K562 (cell line): ENCODE data around the gene SLC5A4. TPM values are rescaled to one million over a fixed set of nuclear protein-coding genes. Genes with fewer than 3 reads are reported as not detected.
A peak's percentile ranks its signal among the peaks of the same experiment; 100 is the strongest.

Experiments
- ATAC-seq: fragments of 200-7000 bp; cut with Tn5 transposase; 3 replicates; pipeline ENCODE4 v1.9.1; 2020; ENCODE audit warnings: moderate library complexity
- BruUV-seq: library from RNA; stranded (reverse); fragments of 400-500 nt; replicated peaks from 2 replicates; lab custom pipeline; 2021; lab: Mats Ljungman, UMichigan
- CTCF ChIA-PET: fragments of 300-600 bp; formaldehyde crosslinking; extraction: SDS; loops from one replicate; lab custom pipeline; 2021; ENCODE audit warnings: low intra/inter-chr PET ratio; lab: Yijun Ruan, JAX
- POLR2A ChIA-PET: fragments of 300-600, 350-650 bp; sonication (Branson Sonifier 250); formaldehyde crosslinking; extraction: SDS; loops from one replicate; lab custom pipeline; 2021; ENCODE audit warnings: antibody characterized with exemption, inconsistent platforms; lab: Yijun Ruan, JAX
- DNase-seq, 4 experiments: peaks; one replicate each; pipeline versions ENCODE4 v3.0.0 to v3.0.0-alpha.2; 2011 to 2018; ENCODE audit warnings: low spot score in 3 of 4, mixed read lengths in 3 of 4; ENCODE audit errors: extremely low read depth in 1 of 4
- FAIRE-seq: peaks from 2 replicates; lab custom pipeline; 2011; peaks lifted over from hg19 to GRCh38; lab: Jason Lieb, UNC
- H2AFZ ChIP-seq: 2 replicates; pipeline ENCODE4 v1.6.0; 2011; ENCODE audit warnings: low read depth, low read length, control low read depth, inconsistent platforms
- H3K27ac ChIP-seq: fragments of 200-600 bp; 3 replicates; pipeline ENCODE4 v1.8.0; 2011; ENCODE audit warnings: low read depth, mild to moderate bottlenecking, control low read depth, inconsistent platforms, low read length, moderate library complexity, mixed read lengths; ENCODE audit errors: extremely low read depth
- H3K27me3 ChIP-seq, 2 experiments: fragments of 300-600 bp in 1 of 2; 2 replicates in 1 of 2; 3 replicates in 1 of 2; pipeline versions ENCODE4 v1.6.0 to v1.8.0; 2011; ENCODE audit warnings: inconsistent platforms in 2 of 2, low read length in 2 of 2, mild to moderate bottlenecking in 1 of 2, mixed read lengths in 1 of 2, moderate library complexity in 1 of 2; ENCODE audit not compliant: control insufficient read depth in 2 of 2, insufficient read depth in 2 of 2
- H3K36me3 ChIP-seq: fragments of 300-600 bp; 3 replicates; pipeline ENCODE4 v1.8.0; 2011; ENCODE audit warnings: mild to moderate bottlenecking, low read length, inconsistent platforms; ENCODE audit not compliant: control insufficient read depth, insufficient read depth
- H3K4me1 ChIP-seq, 2 experiments: fragments of 200-600 bp in 1 of 2; replicated peaks in 1 of 2; 2 replicates in 1 of 2; 3 replicates in 1 of 2; pipeline versions ENCODE4 v1.5.1 to v1.8.0; 2011; ENCODE audit warnings: inconsistent platforms in 2 of 2, low read length in 2 of 2, mild to moderate bottlenecking in 1 of 2, mixed read lengths in 1 of 2, moderate library complexity in 1 of 2; ENCODE audit not compliant: control insufficient read depth in 2 of 2, insufficient read depth in 2 of 2
- H3K4me2 ChIP-seq: 2 replicates; pipeline ENCODE4 v1.6.1; 2011; ENCODE audit warnings: low read length, control low read depth, inconsistent platforms, mixed read lengths; ENCODE audit not compliant: insufficient read depth
- H3K4me3 ChIP-seq: fragments of 200-600 bp; sonication (generic), shearing (Covaris generic); 2 replicates; pipeline ENCODE4 v1.5.1; 2016; ENCODE audit warnings: control low read depth, inconsistent platforms
- H3K79me2 ChIP-seq: fragments of 200-600 bp; 3 replicates; pipeline ENCODE4 v1.8.0; 2011; ENCODE audit warnings: low read length, inconsistent platforms; ENCODE audit not compliant: control insufficient read depth, insufficient read depth
- H3K9ac ChIP-seq, 2 experiments: 2 replicates each; pipeline versions ENCODE4 v1.6.0 to v1.6.1; 2011; ENCODE audit warnings: low read depth in 2 of 2, low read length in 2 of 2, control low read depth in 1 of 2, inconsistent platforms in 1 of 2, mild to moderate bottlenecking in 1 of 2, mixed read lengths in 1 of 2; ENCODE audit not compliant: insufficient read depth in 1 of 2
- H3K9me1 ChIP-seq: one replicate; pipeline ENCODE4 v1.6.0; 2011; ENCODE audit warnings: inconsistent platforms, mild to moderate bottlenecking, low read length, moderate library complexity; ENCODE audit not compliant: control insufficient read depth, insufficient read depth
- H3K9me3 ChIP-seq: replicated peaks from 2 replicates; pipeline ENCODE4 v1.5.1; 2011; ENCODE audit warnings: low read depth, low read length, inconsistent platforms; ENCODE audit not compliant: control insufficient read depth, insufficient read depth
- H4K20me1 ChIP-seq: replicated peaks from 2 replicates; pipeline ENCODE4 v1.6.1; 2011; ENCODE audit warnings: low read length, inconsistent platforms, mixed read lengths; ENCODE audit not compliant: control insufficient read depth, insufficient read depth
- HDAC8 ChIP-seq: fragments of 450-650 bp; IDR thresholded peaks from 2 replicates; pipeline ENCODE4 v1.6.1; 2016; ENCODE audit warnings: mild to moderate bottlenecking, missing genetic modification characterization, moderate library complexity, missing compliant biosample characterization
- ZBTB7A ChIP-seq: IDR thresholded peaks from 2 replicates; pipeline ENCODE4 v1.6.1; 2011; ENCODE audit warnings: low read depth, mild to moderate bottlenecking, low read length, moderate library complexity, borderline replicate concordance; ENCODE audit not compliant: control insufficient read depth
- WGBS: fragments of 100-300 bp; shearing (Covaris generic); methylation state at CpG from one replicate; pipeline ENCODE4 v1.1.6; 2016; ENCODE audit warnings: low coverage, mixed read lengths; ENCODE audit not compliant: insufficient coverage; ENCODE audit errors: missing lambda C conversion rate; 5-methylcytosine and 5-hydroxymethylcytosine counted together
- in situ Hi-C: fragments of 300-500 bp; cut with MboI; formaldehyde crosslinking; loops from 4 replicates; pipeline ENCODE4 v1.15.0; 2018; ENCODE audit warnings: inconsistent platforms, mixed read lengths
- intact Hi-C: fragments of 100-400 bp; cut with micrococcal nuclease; formaldehyde crosslinking; loops from 2 replicates; pipeline ENCODE4 v1.14.2; 2022
- polyA plus RNA-seq, 8 experiments: library from polyadenylated mRNA; depleted of rRNA in 4 of 8; stranded (reverse) in 5 of 8; unstranded in 3 of 8; fragments of >200 nt; fragmentation: Nextera tagmentation in 2 of 8; fragmentation: Illumina TruSeq in 1 of 8; extraction: Ambion mirVana in 2 of 8; extraction: Trizol in 1 of 8; gene quantifications; 2 replicates each; pipeline versions ENCODE4 v1.2.1 to v1.2.3, GENCODE V29; 2011 to 2014; ENCODE audit warnings: inconsistent platforms in 1 of 8, missing spikeins in 1 of 8
- total RNA-seq, 7 experiments: library from RNA; depleted of rRNA in 6 of 7; stranded (reverse); fragments of >200 nt in 6 of 7; fragmentation: Illumina TruSeq in 2 of 7; extraction: Trizol in 2 of 7; gene quantifications; 2 replicates each; pipeline versions ENCODE4 v1.2.1 to v1.2.3, GENCODE V29; 2011 to 2021; ENCODE audit warnings: low replicate concordance in 1 of 7
- TF ChIP-seq, protein P1 (sequence below), 3 experiments: IDR thresholded peaks in 2 of 3; conservative IDR thresholded peaks in 1 of 3; 2 replicates each; pipeline ENCODE4 v1.5.1; 2011 to 2012; ENCODE audit warnings: low read length in 3 of 3, mild to moderate bottlenecking in 3 of 3, control low read depth in 2 of 3, improper control_type of control experiment in 1 of 3, inconsistent platforms in 1 of 3, low read depth in 1 of 3, mixed read lengths in 1 of 3, moderate library complexity in 1 of 3; ENCODE audit not compliant: insufficient read depth in 2 of 3

SLC5A4 gene
- total and polyA plus RNA-seq, 9 of the 15 experiments (the other 6 are each of a cell fraction or from before 2014, with no cell fraction given): not detected

DNA sequence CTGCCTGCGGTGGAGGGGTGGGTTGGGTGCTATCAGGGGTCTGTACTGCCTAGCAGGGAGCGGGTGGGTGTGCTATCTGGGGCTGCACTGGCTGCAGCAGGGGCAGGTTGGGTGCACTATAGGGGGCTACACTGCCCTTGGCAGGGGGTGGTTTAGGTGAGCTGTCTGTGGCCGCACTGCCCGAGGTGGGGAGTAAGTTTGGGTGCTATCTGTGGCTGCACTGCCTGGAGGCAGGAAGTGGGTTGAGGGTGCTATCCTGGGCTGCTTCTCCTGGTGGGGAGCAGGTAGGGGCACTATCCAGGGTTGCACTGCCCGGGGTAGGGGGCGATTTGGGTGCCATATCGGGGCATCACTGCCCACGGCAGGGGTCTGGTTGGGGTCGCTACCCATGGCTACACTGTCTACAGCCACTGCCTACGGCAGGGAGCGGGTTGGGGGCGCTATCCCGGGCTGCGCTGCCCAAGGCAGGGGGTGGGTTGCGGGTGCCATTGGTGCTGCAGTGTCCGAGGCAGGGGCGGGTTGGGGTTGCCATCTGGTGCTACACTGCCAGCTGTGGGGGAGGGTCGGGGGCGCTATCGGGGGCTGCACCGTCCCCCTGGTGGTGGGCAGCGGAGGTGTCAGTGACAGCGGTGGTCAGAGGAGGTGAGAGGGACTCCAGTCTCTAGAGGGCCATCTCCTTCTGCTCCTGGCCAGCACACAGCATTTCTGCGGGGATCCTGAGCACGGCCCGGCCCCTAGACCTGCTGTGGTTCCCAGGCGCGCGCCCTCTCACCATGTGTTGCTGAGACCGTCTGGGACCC is 49.0 kb downstream of the SLC5A4 start:
- Histone ChIP-seq H3K4me1 (peaks cover 0 to 26% of the 10 kb centered on the region in 2 experiments; a peak in 2 of 5 replicates), H3K27me3 (peaks cover 0 to 24% of the 10 kb centered on the region in 2 experiments; a peak in 3 of 5 replicates), H3K36me3 (no peaks in the 10 kb centered on the region), H3K27ac (no peak overlapping the region), H3K4me3 (no peak overlapping the region), H3K4me2 (no peak overlapping the region), H4K20me1 (no peaks in the 10 kb centered on the region), H3K79me2 (no peaks in the 10 kb centered on the region), H2AFZ (no peak overlapping the region), H3K9ac (no peak overlapping the region), H3K9me1 (no peaks in the 10 kb centered on the region), H3K9me3 (no peaks in the 10 kb centered on the region)
- 0% methylated on average over 8 of the region's 30 CpGs for WGBS
- TF ChIP-seq ZBTB7A (0 out of 2 replicates have a peak, but pooled peaks have one; percentile 27), HDAC8 (tag) (no peak)
- TF ChIP-seq, protein P1, sequence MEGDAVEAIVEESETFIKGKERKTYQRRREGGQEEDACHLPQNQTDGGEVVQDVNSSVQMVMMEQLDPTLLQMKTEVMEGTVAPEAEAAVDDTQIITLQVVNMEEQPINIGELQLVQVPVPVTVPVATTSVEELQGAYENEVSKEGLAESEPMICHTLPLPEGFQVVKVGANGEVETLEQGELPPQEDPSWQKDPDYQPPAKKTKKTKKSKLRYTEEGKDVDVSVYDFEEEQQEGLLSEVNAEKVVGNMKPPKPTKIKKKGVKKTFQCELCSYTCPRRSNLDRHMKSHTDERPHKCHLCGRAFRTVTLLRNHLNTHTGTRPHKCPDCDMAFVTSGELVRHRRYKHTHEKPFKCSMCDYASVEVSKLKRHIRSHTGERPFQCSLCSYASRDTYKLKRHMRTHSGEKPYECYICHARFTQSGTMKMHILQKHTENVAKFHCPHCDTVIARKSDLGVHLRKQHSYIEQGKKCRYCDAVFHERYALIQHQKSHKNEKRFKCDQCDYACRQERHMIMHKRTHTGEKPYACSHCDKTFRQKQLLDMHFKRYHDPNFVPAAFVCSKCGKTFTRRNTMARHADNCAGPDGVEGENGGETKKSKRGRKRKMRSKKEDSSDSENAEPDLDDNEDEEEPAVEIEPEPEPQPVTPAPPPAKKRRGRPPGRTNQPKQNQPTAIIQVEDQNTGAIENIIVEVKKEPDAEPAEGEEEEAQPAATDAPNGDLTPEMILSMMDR (IDR thresholded peaks at IDR 0.05 in 2 of 3, conservative IDR thresholded peaks at IDR 0.05 in 1 of 3; ENCODE audit: insufficient read depth in 2 of 3, low read depth in 1 of 3, low read length in 3 of 3): peak in 1 of 3 experiments; percentile 28; a peak in 1 of 6 replicates
- ChIA-PET CTCF (no interaction called here), POLR2A (no interaction called here)
- intact Hi-C loops (no loop called here), in situ Hi-C loops (no loop called here)
- ATAC-seq: peak; percentile 64
- FAIRE-seq: no peak
- BruUV-seq: no TSS peak
- no peak for DNase-seq
